Chondrocyte (in vitro differentiated cells): Measurements from ENCODE around the gene CLMN. TPM values are rescaled to one million over a fixed set of nuclear protein-coding genes. Genes with fewer than 3 reads are reported as not detected.

Experiments used
- DNase-seq: peaks from one replicate; pipeline ENCODE4 v3.0.0; 2021; ENCODE audit warnings: mixed read lengths, low spot score
- H3K27ac Mint-ChIP-seq: one replicate; pipeline ENCODE4 v1.8.0; 2021; ENCODE audit warnings: mild to moderate bottlenecking, moderate library complexity, mixed read lengths; ENCODE audit not compliant: unreplicated experiment
- H3K27me3 Mint-ChIP-seq: 2 replicates; pipeline ENCODE4 v1.8.0; 2021; ENCODE audit warnings: low read depth, mixed read lengths
- H3K36me3 Mint-ChIP-seq: 2 replicates; pipeline ENCODE4 v1.8.0; 2021; ENCODE audit warnings: low read depth, mixed read lengths
- H3K4me1 Mint-ChIP-seq: 2 replicates; pipeline ENCODE4 v1.8.0; 2021; ENCODE audit warnings: low read depth, mild to moderate bottlenecking, mixed read lengths
- H3K4me3 Mint-ChIP-seq: one replicate; pipeline ENCODE4 v1.8.0; 2021; ENCODE audit warnings: mild to moderate bottlenecking, moderate library complexity, mixed read lengths; ENCODE audit not compliant: unreplicated experiment
- H3K9me3 Mint-ChIP-seq: 2 replicates; pipeline ENCODE4 v1.8.0; 2021; ENCODE audit warnings: low read depth, mixed read lengths
- CTCF ChIP-seq: fragments of 200-600 bp; sonication (generic); IDR thresholded peaks from 2 replicates; pipeline ENCODE4 v1.5.0; 2021; ENCODE audit warnings: antibody characterized with exemption, mild to moderate bottlenecking, moderate library complexity
- total RNA-seq: library from RNA; stranded (reverse); gene quantifications from 3 replicates; pipeline ENCODE4 v1.2.1, GENCODE V29; 2021

Gene CLMN
- total RNA-seq, 1 donor from 2014 or later, result 7.3 TPM

GRCh38 chr14:95232894-95233584 lies 86.7 kb downstream of the CLMN start:
- Mint-ChIP-seq H3K27ac (no peak overlapping the region), H3K9me3 (peaks cover 3% of the 10 kb centered on the region), H3K27me3 (no peaks in the 10 kb centered on the region), H3K36me3 (no peaks in the 10 kb centered on the region), H3K4me3 (no peak overlapping the region), H3K4me1 (peaks cover 30% of the 10 kb centered on the region)
- DNase-seq, result no peak
- TF ChIP-seq CTCF, result no peak

GRCh38 chr14:95231966-95232633 lies 87.6 kb downstream of the CLMN start:
- Mint-ChIP-seq H3K27me3 (no peaks in the 10 kb centered on the region), H3K27ac (no peak overlapping the region), H3K9me3 (peaks cover 3% of the 10 kb centered on the region), H3K4me3 (no peak overlapping the region), H3K4me1 (peaks cover 40% of the 10 kb centered on the region), H3K36me3 (no peaks in the 10 kb centered on the region)
- TF ChIP-seq CTCF, result no peak
- no peak for DNase-seq

- H3K27ac Mint-ChIP-seq, result no peak overlapping the region
- DNase-seq, result no peak
- H3K27me3 Mint-ChIP-seq, result no peaks in the 10 kb centered on the region
- peaks cover 47% of the 10 kb centered on the region for H3K4me1 Mint-ChIP-seq
- peaks cover 3% of the 10 kb centered on the region for H3K9me3 Mint-ChIP-seq
- H3K36me3 Mint-ChIP-seq, result no peaks in the 10 kb centered on the region
- TF ChIP-seq CTCF, result no peak
- H3K4me3 Mint-ChIP-seq, result no peak overlapping the region
Observed at GRCh38 chr14:95229749-95230148, 90.0 kb downstream of the CLMN start.

- Mint-ChIP-seq H3K27me3 (no peaks in the 10 kb centered on the region), H3K27ac (peak overlapping the region; percentile 93), H3K36me3 (no peaks in the 10 kb centered on the region), H3K4me3 (peak overlapping the region; percentile 33), H3K9me3 (peaks cover 1% of the 10 kb centered on the region), H3K4me1 (peaks cover 45% of the 10 kb centered on the region)
- peak; percentile 39 for TF ChIP-seq CTCF
- no peak for DNase-seq
Observed at GRCh38 chr14:95228240-95228639, 91.5 kb downstream of the CLMN start.

GRCh38 chr14:95227279-95227860 lies 92.3 kb downstream of the CLMN start:
- no peak for DNase-seq
- Mint-ChIP-seq H3K4me1 (peaks cover 54% of the 10 kb centered on the region), H3K27ac (peak overlapping the region; percentile 93), H3K9me3 (peaks cover 3% of the 10 kb centered on the region), H3K27me3 (no peaks in the 10 kb centered on the region), H3K36me3 (no peaks in the 10 kb centered on the region), H3K4me3 (peak overlapping the region; percentile 58)
- no peak for TF ChIP-seq CTCF
